ENCODE data around the gene BRSK1. TPM values are rescaled to one million over a fixed set of nuclear protein-coding genes. Genes with fewer than 3 reads are reported as not detected.

Gene BRSK1
- polyA plus RNA-seq, 1 experiment, result 12.8 TPM

- DNase-seq (ENCODE audit: low read depth), result no peak
- H3K4me3 ChIP-seq (ENCODE audit: low read depth, low read length), result no peak overlapping the region
- ChIA-PET POLR2A (no interaction called here), CTCF (interaction anchor here (1.5 kb wide), 1 partner anchor 36 kb away, joined by 5 read pairs; no protein-coding TSS in a partner anchor)
- H3K27me3 ChIP-seq (ENCODE audit: control insufficient read depth, insufficient read depth, low read length), result no peaks in the 10 kb centered on the region
- TF ChIP-seq CTCF (IDR thresholded peaks at IDR 0.05; ENCODE audit: insufficient read depth, low read depth, low read length), result no peak
- no peaks in the 10 kb centered on the region for H3K36me3 ChIP-seq (ENCODE audit: control insufficient read depth, insufficient read depth, low read length)
These were observed 17.0 kb upstream of the BRSK1 start for GRCh38 chr19:55266840-55267239.

DNA sequence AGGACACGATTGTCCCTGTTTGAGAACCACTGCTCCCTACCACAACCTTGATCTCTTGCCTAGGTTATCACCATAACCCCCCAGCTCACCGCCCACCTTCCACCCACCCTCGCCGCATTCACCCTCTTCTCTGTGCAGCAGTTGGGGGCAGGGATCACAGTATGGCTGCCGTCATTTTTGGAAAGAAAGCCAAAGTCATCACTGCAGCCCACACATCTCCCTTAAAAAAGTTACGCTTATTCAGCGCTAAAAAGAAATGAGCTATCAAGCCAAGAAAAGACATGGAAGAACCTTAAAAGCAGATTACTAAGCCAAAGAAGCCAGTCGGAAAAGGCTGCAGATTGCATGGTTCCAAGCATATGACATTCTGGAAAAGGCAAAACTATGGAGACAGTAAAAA, 14.5 kb upstream of the BRSK1 start:
- POLR2A ChIA-PET, result no interaction called here
- no peak for TF ChIP-seq CTCF (IDR thresholded peaks at IDR 0.05; ENCODE audit: insufficient read depth, low read depth, low read length)
- no peaks in the 10 kb centered on the region for H3K27me3 ChIP-seq (ENCODE audit: control insufficient read depth, insufficient read depth, low read length)
- H3K36me3 ChIP-seq (ENCODE audit: control insufficient read depth, insufficient read depth, low read length), result peaks cover 8% of the 10 kb centered on the region
- DNase-seq (ENCODE audit: low read depth), result no peak
- no peak overlapping the region for H3K4me3 ChIP-seq (ENCODE audit: low read depth, low read length)
- CTCF ChIA-PET, result interaction anchor here (1.0 kb wide), 2 partner anchors 9 to 22 kb away, joined by 3 to 4 read pairs; no protein-coding TSS in a partner anchor

DNA sequence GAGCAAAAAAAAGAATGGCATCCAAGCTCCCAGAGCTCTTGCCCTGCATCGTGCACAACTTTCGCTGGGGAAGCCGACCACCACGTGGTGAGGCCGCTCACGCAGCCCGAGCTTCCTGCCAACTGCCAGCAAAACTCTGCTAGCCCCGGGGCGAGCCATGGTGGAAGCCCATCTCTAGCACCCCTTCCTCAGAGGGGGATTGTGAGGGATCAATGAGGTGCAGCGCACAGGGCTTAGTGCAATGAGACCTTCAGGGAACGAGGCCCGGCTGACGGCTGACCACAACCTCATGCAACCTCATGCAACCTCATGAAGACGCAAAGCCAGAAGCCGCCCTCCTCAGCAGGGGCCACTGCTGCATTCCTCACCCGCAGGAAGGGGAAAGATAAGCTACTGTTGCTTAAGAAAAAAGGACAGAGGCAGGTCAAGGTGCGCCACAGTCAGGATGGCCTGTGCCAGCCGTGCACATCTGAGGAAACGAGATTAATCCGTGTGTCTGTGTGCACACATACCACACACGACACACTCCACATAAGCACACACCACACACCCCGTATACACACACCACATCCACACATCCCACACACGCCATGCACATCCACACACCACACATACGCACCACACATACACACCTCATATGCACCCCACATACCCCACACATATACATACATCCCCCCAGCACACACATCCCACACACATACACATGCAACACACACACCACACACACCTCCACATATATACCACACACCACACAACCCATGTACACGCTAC, 13.4 kb upstream of the BRSK1 start:
- ChIA-PET POLR2A (no interaction called here), CTCF (interaction anchor here (0.6 to 1.1 kb wide), 2 partner anchors 19 to 27 kb away, joined by 3 read pairs; no protein-coding TSS in a partner anchor)
- no peak for TF ChIP-seq CTCF (IDR thresholded peaks at IDR 0.05; ENCODE audit: insufficient read depth, low read depth, low read length)
- Histone ChIP-seq H3K4me3 (ENCODE audit: low read depth, low read length) (no peak overlapping the region), H3K27me3 (ENCODE audit: control insufficient read depth, insufficient read depth, low read length) (no peaks in the 10 kb centered on the region), H3K36me3 (ENCODE audit: control insufficient read depth, insufficient read depth, low read length) (peaks cover 9% of the 10 kb centered on the region)
- DNase-seq (ENCODE audit: low read depth), result no peak

DNA sequence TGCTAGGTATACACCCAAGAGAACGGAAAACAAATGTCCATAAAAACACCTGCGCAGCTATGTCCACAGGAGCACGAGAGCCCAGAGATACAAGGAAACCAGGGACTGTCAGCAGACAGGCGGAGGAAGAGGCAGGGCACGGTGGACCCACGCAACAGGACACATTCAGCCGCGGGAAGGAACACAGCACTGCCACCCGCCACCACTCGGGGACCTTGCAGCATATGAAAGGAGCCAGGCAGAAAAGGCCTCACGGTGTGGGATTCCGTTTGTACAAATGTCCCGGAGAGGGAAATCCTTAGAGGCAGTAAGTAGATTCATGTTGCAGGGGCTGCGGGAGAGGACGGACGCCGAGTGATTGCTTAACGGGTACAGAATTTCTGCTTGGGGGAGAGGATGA, 11.7 kb upstream of the BRSK1 start:
- CTCF ChIA-PET, result no interaction called here

More for the DNA sequence above, 11.7 kb upstream of the BRSK1 start:
- Histone ChIP-seq H3K36me3 (ENCODE audit: control insufficient read depth, insufficient read depth, low read length) (peaks cover 15% of the 10 kb centered on the region), H3K4me3 (ENCODE audit: low read depth, low read length) (no peak overlapping the region), H3K27me3 (ENCODE audit: control insufficient read depth, insufficient read depth, low read length) (no peaks in the 10 kb centered on the region)
- POLR2A ChIA-PET, result no interaction called here
- DNase-seq (ENCODE audit: low read depth), result no peak
- TF ChIP-seq CTCF (IDR thresholded peaks at IDR 0.05; ENCODE audit: insufficient read depth, low read depth, low read length), result no peak

Measured in BJ (cell line).